ENCODE results near the gene ACSS3.

Gene ACSS3

GRCh38 chr12:81296556-81297305, 218.9 kb downstream of the ACSS3 start:
- no peak for DNase-seq
- TF ChIP-seq GATA1 (IDR thresholded peaks at IDR 0.05; ENCODE audit: low read depth, low read length) (no peak), POLR2A (IDR thresholded peaks at IDR 0.05; ENCODE audit: low read length) (no peak)

- no peak for DNase-seq
- no peak for TF ChIP-seq GATA1 (IDR thresholded peaks at IDR 0.05; ENCODE audit: low read depth, low read length)
- TF ChIP-seq POLR2A (IDR thresholded peaks at IDR 0.05; ENCODE audit: low read length) = no peak
Measured at GRCh38 chr12:81297601-81298000, 219.7 kb downstream of the ACSS3 start.

DNA sequence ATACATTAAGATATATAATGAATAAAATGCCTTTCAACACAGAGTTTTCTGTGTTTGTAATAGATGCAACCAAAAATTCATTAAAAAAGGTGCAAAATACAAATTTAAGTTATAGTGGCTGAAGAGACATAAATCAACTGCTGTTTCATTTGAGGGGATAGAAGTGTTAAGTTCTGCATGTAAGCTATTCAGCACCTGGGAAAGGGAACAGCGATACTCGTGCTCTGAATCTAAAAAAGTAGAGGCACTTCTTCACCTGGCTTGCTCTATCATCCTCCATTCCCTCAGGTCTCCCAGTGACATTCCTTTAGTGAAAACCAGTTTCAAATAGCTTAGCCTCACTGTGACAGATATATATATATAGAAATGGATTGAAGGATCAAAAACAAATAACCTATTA, 222.6 kb downstream of the ACSS3 start:
- DNase-seq = no peak
- no peak for TF ChIP-seq POLR2A (IDR thresholded peaks at IDR 0.05; ENCODE audit: low read length)
- no peak for TF ChIP-seq GATA1 (IDR thresholded peaks at IDR 0.05; ENCODE audit: low read depth, low read length)

- DNase-seq = no peak
- TF ChIP-seq GATA1 (IDR thresholded peaks at IDR 0.05; ENCODE audit: low read depth, low read length) (no peak), POLR2A (IDR thresholded peaks at IDR 0.05; ENCODE audit: low read length) (no peak)
Measured at GRCh38 chr12:81303935-81304334, 226.1 kb downstream of the ACSS3 start.

Measured in erythroblast (primary cell).